Esophagus (tissue), 2 donors: ENCODE results near the gene ACP6. TPM values are rescaled to one million over a fixed set of nuclear protein-coding genes. Genes with fewer than 3 reads are reported as not detected.

ENCODE experiments used
- H3K27ac ChIP-seq, 2 donors: one replicate each; pipeline ENCODE4 v1.5.1; 2013; ENCODE audit warnings: low read depth in 2 of 2, mild to moderate bottlenecking in 2 of 2, inconsistent platforms in 1 of 2, low read length in 1 of 2, moderate library complexity in 1 of 2
- H3K27me3 ChIP-seq, 2 donors: one replicate each; pipeline ENCODE4 v1.6.1; 2013; ENCODE audit warnings: low read length in 2 of 2, control low read depth in 1 of 2, mild to moderate bottlenecking in 1 of 2; ENCODE audit not compliant: insufficient read depth in 2 of 2, control insufficient read depth in 1 of 2
- H3K36me3 ChIP-seq, 2 donors: one replicate each; pipeline ENCODE4 v1.6.1; 2013; ENCODE audit warnings: low read length in 1 of 2; ENCODE audit not compliant: control insufficient read depth in 2 of 2, insufficient read depth in 2 of 2
- H3K4me1 ChIP-seq, 2 donors: one replicate each; pipeline ENCODE4 v1.6.1; 2013; ENCODE audit warnings: low read length in 1 of 2; ENCODE audit not compliant: control insufficient read depth in 2 of 2, insufficient read depth in 2 of 2
- H3K4me3 ChIP-seq, 2 donors: one replicate each; pipeline ENCODE4 v1.5.1; 2013; ENCODE audit warnings: low read length in 2 of 2, mild to moderate bottlenecking in 2 of 2, low read depth in 1 of 2, moderate library complexity in 1 of 2
- H3K9me3 ChIP-seq, 2 donors: one replicate each; pipeline ENCODE4 v1.6.1; 2013; ENCODE audit warnings: mild to moderate bottlenecking in 2 of 2, low read depth in 1 of 2, low read length in 1 of 2, moderate library complexity in 1 of 2; ENCODE audit not compliant: control insufficient read depth in 2 of 2, insufficient read depth in 1 of 2
- WGBS, 2 donors: extraction: QIAGEN DNeasy Blood & Tissue Kit; methylation state at CpG; one replicate each; pipeline ENCODE4 v1.1.7; 2013; 5-methylcytosine and 5-hydroxymethylcytosine counted together
- polyA plus RNA-seq, 2 donors: library from polyadenylated mRNA; stranded (reverse); fragments of 200-250 nt; gene quantifications; one replicate each; pipeline ENCODE4 v1.2.3, GENCODE V29; 2013
- donor health status: healthy with polysubstance abuse.
- donor health status: Bipolar disorder and iron deficiency.

ACP6 gene
- polyA plus RNA-seq, 2 donors = 8.0 to 8.5 TPM

GRCh38 chr1:147635342-147635741 is 35.0 kb downstream of the ACP6 start:
- Histone ChIP-seq H3K4me3 (no peak overlapping the region), H3K4me1 (no peaks in the 10 kb centered on the region), H3K27me3 (no peaks in the 10 kb centered on the region), H3K27ac (no peak overlapping the region), H3K36me3 (no peaks in the 10 kb centered on the region), H3K9me3 (no peaks in the 10 kb centered on the region)
- 81 to 87% methylated on average over 1 of the region's 1 CpG for WGBS, 2 donors

DNA sequence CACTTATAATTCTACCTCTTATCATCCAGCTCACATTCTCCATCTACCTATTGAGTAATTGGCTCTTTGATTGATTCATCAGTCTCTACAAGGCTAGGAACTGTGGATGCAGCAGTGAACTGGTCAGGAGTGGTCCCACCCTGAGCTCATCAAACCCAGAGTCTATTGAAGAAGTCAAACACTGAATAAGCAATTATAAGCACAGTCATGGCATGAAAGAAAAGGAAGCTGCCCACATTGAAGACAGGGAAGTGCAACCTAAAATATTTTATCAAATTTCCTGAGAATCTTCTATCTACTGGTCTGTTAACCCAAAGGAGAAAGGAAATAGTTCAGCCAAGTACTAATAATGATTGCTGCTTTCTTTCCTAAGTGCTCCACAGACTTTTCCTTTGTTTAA is 35.7 kb downstream of the ACP6 start:
- H3K27me3 ChIP-seq = no peaks in the 10 kb centered on the region
- H3K27ac ChIP-seq = no peak overlapping the region
- H3K4me1 ChIP-seq = no peaks in the 10 kb centered on the region
- H3K9me3 ChIP-seq = no peaks in the 10 kb centered on the region
- H3K36me3 ChIP-seq = no peaks in the 10 kb centered on the region
- H3K4me3 ChIP-seq = no peak overlapping the region

GRCh38 chr1:147633759-147634158 is 36.6 kb downstream of the ACP6 start:
- no peaks in the 10 kb centered on the region for H3K36me3 ChIP-seq
- H3K27me3 ChIP-seq = no peaks in the 10 kb centered on the region
- WGBS, 2 donors = 95 to 97% methylated on average over 1 of the region's 1 CpG
- H3K27ac ChIP-seq = no peak overlapping the region
- no peak overlapping the region for H3K4me3 ChIP-seq
- no peaks in the 10 kb centered on the region for H3K9me3 ChIP-seq
- no peaks in the 10 kb centered on the region for H3K4me1 ChIP-seq

DNA sequence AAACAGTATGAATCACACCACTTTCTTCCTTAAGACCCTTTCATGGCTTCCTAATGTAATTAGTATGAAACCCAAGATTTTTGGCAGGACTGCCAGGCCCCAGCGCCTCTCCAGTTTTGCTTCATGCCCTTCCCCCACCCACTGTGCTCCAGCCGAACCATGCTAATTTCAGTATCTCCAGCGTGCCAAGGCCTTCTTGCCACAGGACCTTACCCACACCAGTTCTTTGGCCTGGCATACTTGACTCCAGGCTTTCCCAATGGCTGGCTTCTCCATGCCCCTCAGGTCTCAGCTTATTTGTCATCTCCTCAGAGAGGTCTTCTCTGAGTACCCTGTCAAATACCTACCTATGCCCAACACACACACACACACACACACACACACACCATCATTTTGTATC is 38.5 kb downstream of the ACP6 start:
- no peaks in the 10 kb centered on the region for H3K36me3 ChIP-seq
- WGBS, 2 donors = 90 to 92% methylated on average over 3 of the region's 3 CpGs

GRCh38 chr1:147630447-147630846 is 39.9 kb downstream of the ACP6 start:
- 75 to 77% methylated on average over 6 of the region's 6 CpGs for WGBS, 2 donors
- H3K9me3 ChIP-seq = no peaks in the 10 kb centered on the region
- H3K27me3 ChIP-seq = no peaks in the 10 kb centered on the region
- H3K27ac ChIP-seq = no peak overlapping the region
- no peaks in the 10 kb centered on the region for H3K36me3 ChIP-seq
- no peaks in the 10 kb centered on the region for H3K4me1 ChIP-seq
- no peak overlapping the region for H3K4me3 ChIP-seq

More for the DNA sequence above, 38.5 kb downstream of the ACP6 start:
- Histone ChIP-seq H3K4me1 (no peaks in the 10 kb centered on the region), H3K4me3 (no peak overlapping the region), H3K27ac (no peak overlapping the region), H3K9me3 (no peaks in the 10 kb centered on the region), H3K27me3 (no peaks in the 10 kb centered on the region)

DNA sequence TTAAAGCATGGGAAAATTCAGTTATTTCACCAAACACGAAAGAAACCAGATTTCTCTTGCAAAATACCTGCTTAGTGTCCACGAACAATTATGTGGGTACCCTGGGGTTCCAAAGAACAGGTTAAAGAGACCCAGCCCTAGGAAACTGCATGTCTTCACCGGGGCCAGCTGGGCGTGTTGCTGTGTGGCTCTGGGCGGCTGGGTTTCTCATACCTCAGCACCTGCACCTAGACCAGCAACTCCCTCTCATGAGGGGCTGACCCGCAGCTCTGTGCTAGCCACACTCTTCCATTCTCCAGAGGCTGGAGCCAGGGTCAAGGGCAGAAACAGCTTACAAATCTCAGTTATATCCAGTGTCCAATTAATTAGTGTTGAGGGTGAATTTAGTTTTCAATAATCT is 40.3 kb downstream of the ACP6 start:
- Histone ChIP-seq H3K36me3 (no peaks in the 10 kb centered on the region), H3K9me3 (no peaks in the 10 kb centered on the region), H3K27ac (no peak overlapping the region), H3K4me1 (no peaks in the 10 kb centered on the region), H3K4me3 (no peak overlapping the region), H3K27me3 (no peaks in the 10 kb centered on the region)
- 78 to 86% methylated on average over 6 of the region's 6 CpGs for WGBS, 2 donors

- Histone ChIP-seq H3K4me3 (no peak overlapping the region), H3K36me3 (peaks cover 0 to 6% of the 10 kb centered on the region in 2 donors), H3K4me1 (no peaks in the 10 kb centered on the region), H3K27me3 (no peaks in the 10 kb centered on the region), H3K27ac (no peak overlapping the region), H3K9me3 (no peaks in the 10 kb centered on the region)
- 82 to 84% methylated on average over 5 of the region's 5 CpGs for WGBS, 2 donors
Observed at GRCh38 chr1:147628441-147628840, 41.9 kb downstream of the ACP6 start.

DNA sequence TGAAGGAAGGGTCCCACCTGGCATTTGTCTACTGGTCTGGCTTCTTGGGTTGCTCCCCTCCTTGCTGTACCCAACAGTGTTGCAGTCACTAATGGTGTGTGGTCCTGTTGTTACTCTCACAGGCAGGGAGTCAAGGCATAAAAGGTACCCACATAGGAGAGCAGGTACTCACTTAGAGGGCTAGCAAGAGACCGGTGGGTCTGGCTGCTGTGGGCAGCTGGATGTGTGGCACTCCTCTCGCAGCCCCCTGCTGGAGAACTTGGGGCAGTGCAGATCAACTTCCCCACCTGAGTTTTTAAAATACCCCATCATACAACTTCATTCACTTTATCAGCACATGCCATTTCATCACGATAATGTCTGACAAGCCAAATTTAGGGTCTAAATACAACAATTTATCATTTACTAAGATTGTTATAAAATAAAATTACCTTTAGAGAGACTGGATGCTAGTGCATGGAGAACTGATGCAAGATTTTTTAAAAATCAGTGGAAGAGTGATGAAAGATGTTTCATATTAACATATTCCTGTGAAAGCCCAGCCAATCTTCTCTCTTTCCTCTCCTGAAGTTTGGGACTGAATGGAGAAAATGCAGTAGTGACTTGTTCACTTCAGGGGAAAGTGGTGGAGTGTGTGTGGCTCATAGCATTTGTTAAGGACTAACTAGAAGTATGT is 42.8 kb downstream of the ACP6 start:
- Histone ChIP-seq H3K9me3 (no peaks in the 10 kb centered on the region), H3K4me1 (no peaks in the 10 kb centered on the region), H3K27ac (no peak overlapping the region), H3K27me3 (no peaks in the 10 kb centered on the region), H3K36me3 (peaks cover 0 to 6% of the 10 kb centered on the region in 2 donors), H3K4me3 (no peak overlapping the region)
- WGBS, 2 donors = 17 to 18% methylated on average over 3 of the region's 3 CpGs

DNA sequence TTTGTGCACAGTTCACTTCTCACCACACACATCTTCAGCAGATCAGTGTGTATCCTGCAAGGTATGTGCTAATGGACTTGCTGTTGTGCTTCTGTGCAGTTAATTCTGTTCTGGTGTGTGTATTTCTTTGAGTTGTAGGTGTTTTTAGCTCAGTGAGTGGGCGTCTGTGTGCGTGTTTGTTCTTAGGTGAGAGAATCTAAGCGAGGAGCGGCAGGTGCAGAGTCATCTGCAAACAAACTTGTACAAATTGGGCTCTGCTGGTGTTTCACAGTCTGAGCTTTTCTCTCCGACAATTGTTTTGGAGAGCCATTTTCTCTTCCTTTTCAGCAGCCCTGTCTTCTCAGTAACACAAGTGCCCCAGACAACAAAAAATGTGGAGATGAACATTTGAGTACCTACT is 43.6 kb downstream of the ACP6 start:
- H3K27me3 ChIP-seq = no peaks in the 10 kb centered on the region
- no peak overlapping the region for H3K27ac ChIP-seq
- no peaks in the 10 kb centered on the region for H3K4me1 ChIP-seq
- WGBS, 2 donors = 81 to 89% methylated on average over 5 of the region's 5 CpGs
- no peaks in the 10 kb centered on the region for H3K9me3 ChIP-seq
- H3K4me3 ChIP-seq = no peak overlapping the region
- peaks cover 0 to 6% of the 10 kb centered on the region in 2 donors for H3K36me3 ChIP-seq

DNA sequence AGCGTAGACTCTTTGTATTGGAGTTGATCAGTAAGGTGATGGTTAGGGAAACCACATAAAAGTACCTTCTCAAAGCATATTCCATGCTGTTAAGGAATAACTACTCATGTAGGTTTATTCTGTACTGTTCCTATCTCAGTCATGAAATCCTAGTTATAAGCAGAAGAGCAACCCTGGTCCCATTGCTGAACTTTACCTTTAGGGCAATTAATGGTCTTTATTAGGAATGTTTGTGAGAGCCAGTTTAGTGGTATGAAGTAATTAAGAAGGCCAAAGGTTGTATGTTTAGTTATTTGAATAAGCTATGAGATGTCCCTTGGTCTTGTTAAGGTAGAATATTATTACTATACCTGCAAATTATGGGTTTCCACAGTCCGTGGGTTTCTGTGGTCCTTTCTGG is 44.0 kb downstream of the ACP6 start:
- H3K27ac ChIP-seq = no peak overlapping the region
- 82 to 87% methylated on average over 2 of the region's 2 CpGs for WGBS, 2 donors
- H3K4me3 ChIP-seq = no peak overlapping the region
- no peaks in the 10 kb centered on the region for H3K27me3 ChIP-seq
- H3K4me1 ChIP-seq = no peaks in the 10 kb centered on the region
- no peaks in the 10 kb centered on the region for H3K9me3 ChIP-seq
- peaks cover 0 to 6% of the 10 kb centered on the region in 2 donors for H3K36me3 ChIP-seq
